GM10266 (cell line): ENCODE measurements around the gene AIFM1.
A peak's percentile ranks its signal among the peaks of the same experiment; 100 is the strongest.

ENCODE experiments used
- DNase-seq: peaks from one replicate; pipeline ENCODE4 v3.0.0; 2012; ENCODE audit errors: extremely low spot score
- TF ChIP-seq, protein P1 (sequence below): IDR thresholded peaks from 2 replicates; pipeline ENCODE4 v1.5.1; 2012; ENCODE audit warnings: mild to moderate bottlenecking, low read depth; ENCODE audit not compliant: control insufficient read depth, insufficient read depth; ENCODE audit errors: missing control alignments

Gene AIFM1

DNA sequence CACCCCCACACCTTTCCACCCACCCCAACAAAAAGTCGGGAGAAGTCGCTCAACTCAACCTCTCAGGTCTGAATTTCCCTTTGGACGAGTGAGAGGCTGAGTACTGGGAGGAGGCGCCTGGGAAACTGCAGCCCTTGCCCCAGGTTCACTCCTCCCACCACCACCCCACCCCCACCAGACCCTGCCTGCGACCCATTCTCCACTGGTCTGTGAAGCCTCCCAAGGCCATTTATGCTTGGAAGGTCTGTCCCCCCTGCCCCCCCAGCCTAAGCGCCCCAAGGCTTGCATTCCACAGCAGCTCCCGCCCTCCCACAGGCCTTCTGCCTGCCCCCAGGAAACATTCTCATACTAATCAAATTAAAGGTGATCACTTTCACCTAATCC, 82.5 kb downstream of the AIFM1 start:
- TF ChIP-seq, protein P1, sequence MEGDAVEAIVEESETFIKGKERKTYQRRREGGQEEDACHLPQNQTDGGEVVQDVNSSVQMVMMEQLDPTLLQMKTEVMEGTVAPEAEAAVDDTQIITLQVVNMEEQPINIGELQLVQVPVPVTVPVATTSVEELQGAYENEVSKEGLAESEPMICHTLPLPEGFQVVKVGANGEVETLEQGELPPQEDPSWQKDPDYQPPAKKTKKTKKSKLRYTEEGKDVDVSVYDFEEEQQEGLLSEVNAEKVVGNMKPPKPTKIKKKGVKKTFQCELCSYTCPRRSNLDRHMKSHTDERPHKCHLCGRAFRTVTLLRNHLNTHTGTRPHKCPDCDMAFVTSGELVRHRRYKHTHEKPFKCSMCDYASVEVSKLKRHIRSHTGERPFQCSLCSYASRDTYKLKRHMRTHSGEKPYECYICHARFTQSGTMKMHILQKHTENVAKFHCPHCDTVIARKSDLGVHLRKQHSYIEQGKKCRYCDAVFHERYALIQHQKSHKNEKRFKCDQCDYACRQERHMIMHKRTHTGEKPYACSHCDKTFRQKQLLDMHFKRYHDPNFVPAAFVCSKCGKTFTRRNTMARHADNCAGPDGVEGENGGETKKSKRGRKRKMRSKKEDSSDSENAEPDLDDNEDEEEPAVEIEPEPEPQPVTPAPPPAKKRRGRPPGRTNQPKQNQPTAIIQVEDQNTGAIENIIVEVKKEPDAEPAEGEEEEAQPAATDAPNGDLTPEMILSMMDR = no peak
- DNase-seq = no peak

- peak; percentile 54 for DNase-seq
- TF ChIP-seq, protein P1 = peak; percentile 43
These were observed 83.2 kb downstream of the AIFM1 start for GRCh38 chrX:130082244-130083106.

DNA sequence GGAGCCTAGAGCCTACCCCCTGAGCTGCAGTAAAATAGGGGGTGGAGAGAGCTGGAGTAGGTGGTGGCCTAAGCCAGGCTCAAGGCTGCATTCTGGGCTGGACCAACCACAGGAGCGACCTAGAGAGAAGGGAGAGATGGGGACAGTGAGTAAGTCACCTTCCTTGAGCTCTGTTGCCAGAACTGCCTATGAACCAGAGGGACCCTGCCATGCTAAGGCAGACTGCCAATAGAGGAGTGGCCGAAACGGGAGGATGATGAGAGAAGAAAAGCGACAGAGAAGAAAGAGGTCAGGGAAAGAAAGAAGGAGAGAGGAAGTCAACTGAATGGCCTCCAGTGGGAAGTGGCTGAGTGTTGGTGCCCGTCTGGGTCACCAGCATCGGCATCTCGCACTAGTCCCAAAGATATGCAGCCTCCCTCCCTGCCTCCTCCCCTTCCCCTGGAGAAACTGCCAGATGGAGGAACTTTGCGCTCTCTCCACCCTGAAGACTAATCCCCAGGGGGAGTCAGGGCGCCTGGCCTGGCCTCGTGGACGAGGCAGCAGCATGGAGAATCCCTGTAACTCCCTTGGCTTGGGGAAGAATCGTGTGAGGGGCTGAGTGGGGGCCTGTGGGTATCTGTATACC, 84.1 kb downstream of the AIFM1 start:
- TF ChIP-seq, protein P1 = no peak

DNA sequence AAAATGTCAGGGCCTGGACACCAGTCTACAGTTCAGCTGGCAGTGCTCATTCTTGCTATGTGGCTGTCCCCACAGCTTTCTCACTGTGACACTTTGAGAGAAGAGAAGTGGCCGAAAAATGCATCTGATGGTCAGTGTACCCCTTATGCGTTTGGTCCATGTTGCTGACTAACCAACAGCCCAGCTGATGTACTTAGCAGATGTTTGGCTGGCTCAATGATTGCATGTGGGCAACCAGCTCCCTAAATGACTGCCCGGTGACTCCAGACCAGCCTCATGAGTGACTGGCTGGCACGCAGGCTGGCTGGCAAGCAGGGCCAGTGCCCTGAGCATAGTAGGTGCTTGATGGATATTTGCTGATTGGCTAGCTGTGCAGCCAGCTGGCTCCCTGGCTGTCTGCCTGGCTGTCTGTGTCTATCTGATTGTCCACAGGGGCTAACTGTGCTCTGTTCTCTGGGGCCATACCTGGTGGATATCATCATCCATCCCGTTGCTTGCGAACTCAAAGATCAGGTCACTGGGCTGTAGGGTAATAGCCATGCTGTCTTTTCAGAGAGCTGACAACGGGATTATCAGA, 84.8 kb downstream of the AIFM1 start:
- no peak for DNase-seq
- TF ChIP-seq, protein P1 = no peak

More for the DNA sequence above, 84.1 kb downstream of the AIFM1 start:
- DNase-seq = no peak

- TF ChIP-seq, protein P1 = peak; percentile 67
- DNase-seq = peak; percentile 39
These were observed 85.7 kb downstream of the AIFM1 start for GRCh38 chrX:130079824-130080406.
